ENCODE results near the gene C1orf35. TPM values are rescaled to one million over a fixed set of nuclear protein-coding genes. Genes with fewer than 3 reads are reported as not detected.

C1orf35 gene
- total and polyA plus RNA-seq, 9 donors, result 11.8 to 15.1 (median 13.5) TPM

GRCh38 chr1:228142155-228142691 lies 39.1 kb upstream of the C1orf35 start:
- no peaks in the 10 kb centered on the region for H3K9me3 ChIP-seq (replicated peaks; ENCODE audit: control insufficient read depth, low read depth, low read length)
- H3K36me3 ChIP-seq (ENCODE audit: control insufficient read depth, insufficient read depth, low read length), result peaks cover 36% of the 10 kb centered on the region
- DNase-seq, result peak; percentile 71
- peaks cover 2% of the 10 kb centered on the region for H3K27me3 ChIP-seq (ENCODE audit: control insufficient read depth, insufficient read depth, low read length)
- peak overlapping the region; percentile 94 for H3K27ac ChIP-seq (ENCODE audit: low read length)
- peak overlapping the region; percentile 96 for H3K4me3 ChIP-seq (ENCODE audit: low read length)
- peaks cover 50% of the 10 kb centered on the region for H3K4me1 ChIP-seq (ENCODE audit: control insufficient read depth, insufficient read depth, low read length)
- WGBS (ENCODE audit: insufficient coverage), result 87% methylated on average over 10 of the region's 16 CpGs

DNA sequence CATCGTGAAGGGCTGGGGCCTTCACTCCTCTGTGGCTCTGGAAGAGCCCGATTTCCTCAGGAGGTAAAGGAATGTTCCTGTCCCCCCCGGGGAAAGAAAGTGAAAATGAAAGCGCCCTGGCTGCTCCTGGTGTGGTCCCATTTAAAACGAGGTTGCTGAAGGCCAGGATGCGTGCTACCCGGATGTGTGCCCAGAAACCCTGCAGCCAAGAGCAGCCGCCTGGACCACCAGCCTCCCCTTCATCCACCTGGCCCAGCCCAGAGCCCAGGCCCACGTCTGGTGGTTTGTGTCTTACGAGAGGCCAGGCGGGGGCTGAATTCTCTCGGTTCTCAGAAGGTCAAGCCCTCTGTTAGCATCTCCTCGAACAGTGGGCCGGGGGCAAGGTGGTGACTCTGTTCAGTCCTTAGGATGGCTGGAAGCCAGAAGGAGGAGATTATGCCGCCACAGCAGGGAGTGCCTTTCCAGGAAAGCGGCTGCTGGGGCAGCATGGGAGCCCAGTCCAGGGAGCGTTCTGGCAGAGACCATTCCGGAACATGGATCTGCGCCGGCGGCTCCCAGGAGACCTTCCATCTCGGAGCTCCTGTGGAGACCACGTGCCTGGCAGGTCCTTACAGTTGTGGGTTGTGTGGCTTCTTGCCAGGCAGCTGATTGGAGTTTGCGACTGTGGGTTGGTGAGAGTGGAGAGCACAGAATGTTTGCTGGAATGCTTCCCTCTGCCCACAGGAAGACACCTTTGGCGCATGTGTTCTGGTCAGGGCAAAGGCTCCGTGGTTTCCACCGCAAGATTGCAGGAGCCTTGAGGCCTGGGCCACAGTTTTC lies 38.3 kb upstream of the C1orf35 start:
- H3K9me3 ChIP-seq (replicated peaks; ENCODE audit: control insufficient read depth, low read depth, low read length), result no peaks in the 10 kb centered on the region
- H3K27me3 ChIP-seq (ENCODE audit: control insufficient read depth, insufficient read depth, low read length), result peaks cover 2% of the 10 kb centered on the region
- peaks cover 50% of the 10 kb centered on the region for H3K4me1 ChIP-seq (ENCODE audit: control insufficient read depth, insufficient read depth, low read length)
- 47% methylated on average over 20 of the region's 27 CpGs for WGBS (ENCODE audit: insufficient coverage)
- peak overlapping the region; percentile 94 for H3K27ac ChIP-seq (ENCODE audit: low read length)
- DNase-seq, result peak; percentile 67
- peak overlapping the region; percentile 96 for H3K4me3 ChIP-seq (ENCODE audit: low read length)
- peaks cover 28% of the 10 kb centered on the region for H3K36me3 ChIP-seq (ENCODE audit: control insufficient read depth, insufficient read depth, low read length)

DNA sequence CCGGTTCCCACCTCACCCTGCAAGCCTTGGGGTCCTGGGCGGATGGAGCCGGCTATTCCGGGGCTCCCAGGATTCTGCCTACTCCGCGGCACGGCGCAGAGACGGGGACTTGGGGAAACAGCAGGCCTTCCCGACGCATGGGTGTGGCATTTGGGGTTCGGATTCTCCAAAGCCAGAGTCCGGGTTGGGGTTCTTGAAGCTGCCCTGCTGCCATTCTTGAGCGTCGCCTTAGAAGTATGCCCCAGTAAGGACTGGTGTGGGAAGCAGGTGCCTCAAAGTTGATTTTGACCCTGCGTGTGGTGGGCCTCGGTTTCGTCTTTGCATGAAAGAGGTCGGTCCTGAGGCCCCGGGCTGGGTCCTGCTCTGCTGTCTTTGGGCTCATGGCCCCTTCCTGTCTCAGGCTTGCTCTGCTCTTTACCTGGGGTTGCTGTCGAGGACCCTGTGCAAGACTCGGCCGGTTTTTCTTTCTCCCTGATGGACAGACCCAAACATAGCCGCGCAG lies 37.6 kb upstream of the C1orf35 start:
- DNase-seq, result no peak
- H3K27me3 ChIP-seq (ENCODE audit: control insufficient read depth, insufficient read depth, low read length), result peaks cover 5% of the 10 kb centered on the region
- peak overlapping the region; percentile 94 for H3K27ac ChIP-seq (ENCODE audit: low read length)
- WGBS (ENCODE audit: insufficient coverage), result under 1% methylated on average over 20 of the region's 25 CpGs
- no peaks in the 10 kb centered on the region for H3K9me3 ChIP-seq (replicated peaks; ENCODE audit: control insufficient read depth, low read depth, low read length)
- H3K36me3 ChIP-seq (ENCODE audit: control insufficient read depth, insufficient read depth, low read length), result peaks cover 21% of the 10 kb centered on the region
- peaks cover 50% of the 10 kb centered on the region for H3K4me1 ChIP-seq (ENCODE audit: control insufficient read depth, insufficient read depth, low read length)
- peak overlapping the region; percentile 96 for H3K4me3 ChIP-seq (ENCODE audit: low read length)

GRCh38 chr1:228139931-228140723 lies 37.0 kb upstream of the C1orf35 start, which contains the start of gene GUK1:
Gene GUK1 (plus strand): TSS chr1:228140279. CDS start chr1:228140303, 24 bp downstream.
- H3K9me3 ChIP-seq (replicated peaks; ENCODE audit: control insufficient read depth, low read depth, low read length), result no peaks in the 10 kb centered on the region
- peak within 1 kb of the TSS; percentile 96 for H3K4me3 ChIP-seq (ENCODE audit: low read length)
- WGBS (ENCODE audit: insufficient coverage), result under 1% methylated on average over 95 of the region's 95 CpGs
- DNase-seq, result peak; percentile 99
- peaks cover 6% of the 10 kb centered on the region for H3K27me3 ChIP-seq (ENCODE audit: control insufficient read depth, insufficient read depth, low read length)
- H3K4me1 ChIP-seq (ENCODE audit: control insufficient read depth, insufficient read depth, low read length), result peaks cover 50% of the 10 kb centered on the region
- H3K27ac ChIP-seq (ENCODE audit: low read length), result peak within 1 kb of the TSS; percentile 94
- H3K36me3 ChIP-seq (ENCODE audit: control insufficient read depth, insufficient read depth, low read length), result peaks cover 16% of the 10 kb centered on the region

- peaks cover 16% of the 10 kb centered on the region for H3K36me3 ChIP-seq (ENCODE audit: control insufficient read depth, insufficient read depth, low read length)
- H3K9me3 ChIP-seq (replicated peaks; ENCODE audit: control insufficient read depth, low read depth, low read length), result no peaks in the 10 kb centered on the region
- H3K27ac ChIP-seq (ENCODE audit: low read length), result peak overlapping the region; percentile 91
- H3K4me3 ChIP-seq (ENCODE audit: low read length), result peak overlapping the region; percentile 96
- no peak for DNase-seq
- H3K4me1 ChIP-seq (ENCODE audit: control insufficient read depth, insufficient read depth, low read length), result peaks cover 44% of the 10 kb centered on the region
- H3K27me3 ChIP-seq (ENCODE audit: control insufficient read depth, insufficient read depth, low read length), result peaks cover 13% of the 10 kb centered on the region
- 19% methylated on average over 25 of the region's 30 CpGs for WGBS (ENCODE audit: insufficient coverage)
These were observed 36.3 kb upstream of the C1orf35 start for GRCh38 chr1:228139406-228139930.

DNA sequence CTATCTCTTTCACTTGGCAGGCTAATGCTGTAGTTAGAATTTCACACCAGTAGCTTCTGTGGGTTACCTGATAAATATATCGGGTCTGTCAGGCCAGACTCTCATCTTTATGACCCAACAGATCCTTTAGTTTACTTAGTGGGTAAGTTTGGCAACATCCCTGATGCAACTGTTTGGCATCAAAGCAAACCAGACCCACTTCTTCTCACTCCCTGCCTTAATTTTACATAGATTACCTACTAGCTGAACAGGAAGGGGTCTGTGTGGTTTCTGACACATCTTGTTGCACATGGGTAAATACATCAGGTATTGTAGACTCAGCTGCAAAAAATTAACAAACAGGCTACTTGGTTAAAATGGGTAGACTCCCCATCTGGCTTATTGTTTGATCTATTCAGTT lies 33.8 kb upstream of the C1orf35 start:
- H3K9me3 ChIP-seq (replicated peaks; ENCODE audit: control insufficient read depth, low read depth, low read length), result no peaks in the 10 kb centered on the region
- H3K36me3 ChIP-seq (ENCODE audit: control insufficient read depth, insufficient read depth, low read length), result peaks cover 6% of the 10 kb centered on the region
- no peak for DNase-seq
- H3K27me3 ChIP-seq (ENCODE audit: control insufficient read depth, insufficient read depth, low read length), result peaks cover 19% of the 10 kb centered on the region
- no peak overlapping the region for H3K27ac ChIP-seq (ENCODE audit: low read length)
- peaks cover 18% of the 10 kb centered on the region for H3K4me1 ChIP-seq (ENCODE audit: control insufficient read depth, insufficient read depth, low read length)
- no peak overlapping the region for H3K4me3 ChIP-seq (ENCODE audit: low read length)
- WGBS (ENCODE audit: insufficient coverage), result no CpG with 5 or more reads among the region's 1 CpG

DNA sequence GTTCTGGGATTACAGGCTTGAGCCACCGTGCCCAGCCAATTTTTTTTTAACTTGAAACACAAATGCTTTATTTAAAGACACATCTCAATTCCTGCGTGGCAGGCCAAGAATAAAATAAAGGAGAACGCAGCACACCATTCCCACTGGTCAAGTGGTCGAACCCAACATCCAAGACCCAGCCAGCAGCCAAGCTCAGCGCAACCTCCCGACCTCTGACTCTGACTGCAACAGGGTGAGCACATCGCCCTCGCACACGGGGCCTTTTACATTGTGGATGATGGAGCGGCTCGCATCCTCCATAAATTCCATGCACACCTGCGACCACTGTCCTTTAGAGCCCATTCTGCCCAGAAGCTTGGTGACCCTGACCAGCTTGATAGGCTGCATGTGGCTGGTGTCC lies 31.5 kb upstream of the C1orf35 start:
- Histone ChIP-seq H3K27me3 (ENCODE audit: control insufficient read depth, insufficient read depth, low read length) (peaks cover 25% of the 10 kb centered on the region), H3K9me3 (replicated peaks; ENCODE audit: control insufficient read depth, low read depth, low read length) (no peaks in the 10 kb centered on the region), H3K4me3 (ENCODE audit: low read length) (no peak overlapping the region), H3K27ac (ENCODE audit: low read length) (no peak overlapping the region), H3K4me1 (ENCODE audit: control insufficient read depth, insufficient read depth, low read length) (peaks cover 4% of the 10 kb centered on the region), H3K36me3 (ENCODE audit: control insufficient read depth, insufficient read depth, low read length) (no peaks in the 10 kb centered on the region)
- 80% methylated on average over 6 of the region's 12 CpGs for WGBS (ENCODE audit: insufficient coverage)
- DNase-seq, result no peak

DNA sequence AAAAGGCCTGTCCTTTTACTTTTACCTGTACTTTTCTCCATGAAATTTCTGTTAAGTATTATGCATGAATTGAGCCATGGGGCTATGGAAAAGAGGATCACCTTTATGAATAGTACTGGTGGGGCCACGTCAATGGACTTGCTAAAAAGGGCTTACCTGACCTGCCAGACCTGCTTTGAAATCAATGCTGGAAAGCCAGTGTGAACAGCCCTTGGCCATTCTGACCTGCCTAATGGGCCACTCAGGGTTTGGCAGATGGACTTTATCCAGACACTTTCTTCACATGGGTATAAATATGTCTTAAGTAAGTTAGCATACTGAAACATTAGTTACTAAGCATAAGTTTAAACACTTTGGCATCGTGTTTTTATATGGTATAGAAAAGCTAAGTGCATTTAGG lies 28.6 kb upstream of the C1orf35 start:
- 86% methylated on average over 1 of the region's 2 CpGs for WGBS (ENCODE audit: insufficient coverage)
- no peaks in the 10 kb centered on the region for H3K4me1 ChIP-seq (ENCODE audit: control insufficient read depth, insufficient read depth, low read length)
- no peak for DNase-seq
- H3K4me3 ChIP-seq (ENCODE audit: low read length), result no peak overlapping the region
- H3K27ac ChIP-seq (ENCODE audit: low read length), result no peak overlapping the region
- H3K36me3 ChIP-seq (ENCODE audit: control insufficient read depth, insufficient read depth, low read length), result no peaks in the 10 kb centered on the region
- H3K9me3 ChIP-seq (replicated peaks; ENCODE audit: control insufficient read depth, low read depth, low read length), result no peaks in the 10 kb centered on the region
- H3K27me3 ChIP-seq (ENCODE audit: control insufficient read depth, insufficient read depth, low read length), result peaks cover 23% of the 10 kb centered on the region

- peaks cover 4% of the 10 kb centered on the region for H3K27me3 ChIP-seq (ENCODE audit: control insufficient read depth, insufficient read depth, low read length)
- no peak for DNase-seq
- H3K36me3 ChIP-seq (ENCODE audit: control insufficient read depth, insufficient read depth, low read length), result no peaks in the 10 kb centered on the region
- no peak overlapping the region for H3K27ac ChIP-seq (ENCODE audit: low read length)
- H3K4me1 ChIP-seq (ENCODE audit: control insufficient read depth, insufficient read depth, low read length), result no peaks in the 10 kb centered on the region
- H3K4me3 ChIP-seq (ENCODE audit: low read length), result no peak overlapping the region
- 86% methylated on average over 4 of the region's 5 CpGs for WGBS (ENCODE audit: insufficient coverage)
- no peaks in the 10 kb centered on the region for H3K9me3 ChIP-seq (replicated peaks; ENCODE audit: control insufficient read depth, low read depth, low read length)
These were observed 22.1 kb upstream of the C1orf35 start for GRCh38 chr1:228125185-228125584.
